Caki2 (cell line): ENCODE data around the gene BCL2L1. TPM values are rescaled to one million over a fixed set of nuclear protein-coding genes. Genes with fewer than 3 reads are reported as not detected.

Experiments
- DNase-seq: peaks from one replicate; pipeline ENCODE4 v3.0.0-alpha.2; 2015; ENCODE audit warnings: low read depth
- in situ Hi-C: cut with HindIII; loops from 2 replicates; pipeline ENCODE4 v1.10.0; 2016; ENCODE audit warnings: low sequenced_read_pairs, low pct_unique_long_range_greater_than_20kb, mixed read lengths
- total RNA-seq: library from RNA; depleted of rRNA; stranded (reverse); fragments of >200 nt; shearing (Covaris generic); gene quantifications from 2 replicates; pipeline ENCODE4 v1.2.3, GENCODE V29; 2014; ENCODE audit warnings: low replicate concordance

Gene BCL2L1
- total RNA-seq, 1 experiment from 2014 or later = 256 TPM

DNA sequence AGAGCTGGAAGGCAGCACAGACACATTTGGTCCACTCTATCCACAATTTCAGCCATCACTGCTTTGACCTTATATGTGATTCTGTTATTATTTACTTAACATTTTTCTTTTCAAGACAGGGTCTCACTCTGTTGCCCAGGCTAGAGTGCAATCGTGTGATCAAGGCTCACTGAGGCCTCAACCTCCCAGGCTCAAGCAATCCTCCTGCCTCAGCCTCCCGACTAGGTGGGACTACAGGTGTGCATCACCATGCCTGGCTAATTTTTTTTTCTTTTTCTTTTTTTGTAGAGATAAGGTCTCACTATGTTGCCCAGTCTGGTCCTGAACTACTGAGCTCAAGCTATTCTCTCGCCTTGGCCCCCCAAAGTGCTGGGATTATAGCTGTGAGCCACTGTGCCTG, 40.3 kb downstream of the BCL2L1 start:
- in situ Hi-C loops = no loop called here
- DNase-seq = no peak

DNA sequence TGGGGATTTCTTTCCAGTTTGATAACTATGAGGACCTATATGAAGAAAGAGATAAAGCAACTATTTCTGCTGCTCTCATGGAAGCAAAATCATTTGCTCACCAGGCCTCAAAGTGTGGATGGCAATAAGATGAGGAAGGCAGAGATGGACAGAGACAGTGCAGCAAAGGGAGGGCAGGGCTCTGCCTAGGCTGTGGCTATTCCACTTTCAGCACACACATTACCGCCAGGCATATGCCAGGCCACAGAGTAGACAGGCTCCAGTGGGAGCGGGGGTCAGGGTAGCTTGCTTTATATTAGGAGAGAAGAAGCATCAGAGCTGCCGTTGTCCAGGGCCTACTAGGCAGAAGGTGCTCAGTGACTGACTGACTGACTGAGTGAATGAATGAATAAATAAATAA, 40.9 kb downstream of the BCL2L1 start:
- in situ Hi-C loops = no loop called here
- no peak for DNase-seq

DNA sequence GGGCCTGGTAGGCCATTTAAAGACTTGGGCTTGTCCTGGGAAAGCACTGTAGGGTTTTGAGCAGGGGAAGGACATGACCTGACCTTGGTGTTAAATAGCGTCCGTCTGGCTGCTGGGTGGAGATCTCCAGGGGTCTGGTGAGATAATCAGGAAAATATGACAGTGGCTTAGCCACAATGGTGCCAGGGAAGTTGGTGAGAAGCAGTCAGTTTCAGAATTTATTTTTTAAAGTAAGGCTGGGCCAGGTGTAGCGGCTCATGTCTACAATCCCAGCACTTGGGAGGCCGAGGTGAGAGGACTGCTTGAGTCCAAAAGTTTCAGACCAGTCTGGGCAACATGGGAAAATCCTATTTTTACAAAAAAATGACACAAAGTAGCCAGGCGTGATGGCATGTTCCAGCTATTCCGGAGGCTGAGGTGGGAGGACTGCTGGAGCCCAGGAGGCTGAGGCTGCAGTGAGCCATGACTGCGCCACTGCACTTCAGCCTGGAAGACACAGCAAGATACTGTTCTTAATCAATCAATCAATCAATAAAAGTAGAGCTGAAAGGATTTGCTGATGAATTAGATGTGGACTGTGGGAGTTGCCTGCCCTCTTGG, 41.4 kb downstream of the BCL2L1 start:
- in situ Hi-C loops = no loop called here
- DNase-seq = no peak

DNA sequence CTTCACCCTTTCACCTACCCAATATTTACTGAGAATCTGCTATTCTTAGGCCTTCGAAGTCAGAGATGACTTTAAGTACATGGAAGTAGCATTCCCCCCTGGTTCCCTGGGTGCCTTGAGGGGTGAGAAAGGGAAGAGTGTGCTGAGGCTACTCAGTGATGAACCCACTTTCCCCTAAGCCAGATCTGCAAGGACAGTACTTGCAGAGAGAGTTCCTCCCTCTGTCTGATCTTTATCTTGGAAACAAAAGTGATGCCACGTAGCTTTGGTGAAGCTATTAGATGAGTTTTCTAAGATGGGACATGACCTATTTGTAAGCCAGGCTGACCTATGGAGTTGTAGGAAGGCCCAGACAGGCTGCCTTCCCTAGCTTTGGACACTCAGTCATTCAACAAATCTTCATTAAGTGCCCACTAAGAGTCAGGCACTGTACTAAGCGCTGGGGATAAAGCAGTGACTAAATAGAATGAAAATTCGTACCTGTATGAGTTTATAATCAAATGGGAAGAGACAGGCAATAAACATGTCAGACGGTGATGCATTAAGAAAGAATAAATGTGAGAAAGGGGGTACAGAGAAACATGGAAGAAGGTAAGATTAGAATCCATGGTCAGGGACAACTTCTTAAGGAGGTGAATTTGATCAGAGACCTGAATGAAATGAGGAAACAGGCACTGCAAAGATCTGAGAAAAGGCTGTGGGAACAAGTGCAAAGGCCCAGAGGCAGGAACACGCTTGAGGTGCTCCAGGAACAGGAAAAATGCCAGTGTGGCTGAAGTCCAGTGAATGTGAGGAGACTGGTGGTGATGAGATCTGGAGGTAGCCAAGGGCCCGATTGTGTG, 42.2 kb downstream of the BCL2L1 start:
- DNase-seq = no peak
- in situ Hi-C loops = no loop called here

DNA sequence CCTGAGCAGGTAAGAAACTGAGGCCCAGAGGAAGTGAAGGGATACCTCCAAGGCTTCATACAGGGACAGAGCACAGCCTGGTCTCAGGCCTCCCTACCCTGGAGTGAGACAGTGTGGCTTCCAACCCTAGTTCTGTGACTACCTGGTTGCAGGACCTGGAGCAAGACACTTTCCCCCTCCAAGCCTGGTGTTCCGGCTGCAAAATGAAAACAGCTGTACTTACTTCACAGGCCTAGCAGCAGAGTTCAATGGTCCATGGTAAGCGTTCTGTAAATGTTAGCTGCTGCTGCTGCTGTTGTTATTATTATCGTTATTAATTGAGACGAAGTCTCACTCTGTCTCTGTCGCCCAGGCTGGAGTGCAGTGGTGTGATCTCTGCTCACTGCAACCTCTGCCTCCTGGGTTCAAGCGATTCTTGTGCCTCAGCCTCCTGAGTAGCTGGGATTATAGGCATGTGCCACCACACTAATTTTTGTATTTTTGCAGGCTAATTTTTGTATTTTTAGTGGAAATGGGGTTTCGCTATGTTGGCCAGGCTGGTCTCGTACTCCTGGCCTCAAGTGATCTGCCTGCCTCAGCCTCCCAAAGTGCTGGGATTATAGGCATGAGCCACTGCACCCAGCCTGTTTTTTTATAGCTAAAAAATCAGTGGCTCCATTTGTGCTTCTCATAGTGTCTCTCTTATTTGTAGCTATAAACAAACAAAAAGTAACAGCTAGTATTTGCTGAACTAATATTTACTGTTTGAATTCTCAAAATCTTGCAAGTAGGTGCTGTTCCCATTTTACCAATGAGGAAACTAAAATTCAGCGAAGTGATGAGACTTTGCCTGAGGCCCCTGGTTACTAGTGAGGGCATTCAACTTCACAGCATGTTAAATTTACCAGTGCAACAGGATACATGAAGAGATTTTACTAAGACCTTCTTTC, 43.0 kb downstream of the BCL2L1 start:
- in situ Hi-C loops = no loop called here
- DNase-seq = no peak

DNA sequence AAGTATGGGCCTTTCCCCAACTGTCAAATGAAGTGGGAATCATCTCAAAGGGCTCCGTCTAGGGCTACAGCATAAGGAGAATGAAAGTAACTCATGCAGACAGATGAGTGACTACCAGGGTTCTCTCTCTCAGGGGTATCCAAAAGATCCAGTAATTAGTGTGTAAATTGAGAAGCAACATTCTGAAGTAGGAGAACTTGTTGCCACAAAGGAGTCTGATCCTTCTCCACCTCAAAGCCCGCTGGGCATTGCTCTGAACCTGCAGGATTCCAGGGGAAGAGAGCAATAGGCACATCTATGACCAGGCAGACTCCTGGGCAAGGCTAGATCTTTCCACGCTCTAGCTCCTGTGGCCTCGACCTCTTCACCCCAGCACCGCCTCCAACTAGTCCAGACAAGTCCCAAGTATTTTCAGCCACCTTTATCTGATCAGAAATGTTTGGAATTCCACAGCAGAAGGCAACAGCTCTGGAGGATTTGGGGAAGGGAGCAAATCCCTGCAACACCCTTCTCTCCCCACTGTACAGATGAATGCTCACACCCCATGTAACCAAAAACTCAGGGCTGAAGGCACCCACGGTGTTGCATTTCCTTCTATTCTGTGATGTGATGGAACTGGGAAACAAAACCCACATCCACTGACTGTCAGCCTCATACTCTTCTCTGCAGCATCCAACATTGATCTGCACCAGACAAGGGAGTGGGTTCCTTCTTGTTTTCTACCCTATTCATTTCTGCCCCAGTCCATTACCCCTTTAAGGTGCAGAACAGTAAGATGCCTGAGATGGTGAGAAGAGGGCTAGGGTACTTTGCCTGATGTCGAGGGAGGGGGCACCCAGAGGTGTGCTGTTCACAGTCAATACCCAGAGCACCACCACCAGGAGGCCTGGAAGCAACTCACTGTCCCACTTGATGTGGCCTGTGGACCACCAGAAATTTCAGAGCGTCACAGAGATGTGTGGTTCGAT, 44.0 kb downstream of the BCL2L1 start:
- in situ Hi-C loops = no loop called here
- peak; percentile 80 for DNase-seq

DNA sequence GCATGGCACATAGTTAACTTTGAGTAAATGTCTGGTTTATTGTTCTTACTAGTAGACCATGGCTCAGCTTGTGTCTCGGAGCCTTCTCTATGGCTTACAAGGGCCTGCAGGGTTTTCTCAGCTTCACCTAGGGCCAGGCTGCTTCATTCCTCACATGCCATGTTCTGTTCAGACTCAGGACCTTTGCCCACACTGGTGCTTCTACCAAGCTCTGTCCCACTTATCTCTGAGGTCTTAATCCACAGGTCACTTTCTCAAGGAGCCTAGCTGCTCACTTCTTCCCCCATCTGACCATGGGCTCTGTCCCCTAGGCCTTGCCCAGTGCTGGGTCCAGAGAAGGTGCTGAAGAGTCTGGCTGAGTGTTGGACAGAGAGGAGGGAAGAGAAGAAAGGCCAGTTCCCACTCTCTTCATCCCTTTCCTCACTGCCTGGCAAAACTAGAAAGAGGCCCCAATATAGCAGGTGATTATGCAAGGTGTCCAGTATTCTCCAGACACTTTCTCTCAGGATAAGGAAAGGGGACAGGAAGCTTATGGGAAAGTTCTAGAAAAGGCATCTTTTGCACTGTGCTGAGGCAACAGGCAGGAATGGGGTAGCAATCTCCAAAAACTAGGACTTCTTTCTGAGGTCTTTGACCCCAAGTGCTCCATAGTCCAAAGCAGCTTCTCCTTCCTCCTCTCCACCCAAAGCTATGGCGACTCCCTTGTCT, 45.0 kb downstream of the BCL2L1 start:
- no peak for DNase-seq
- in situ Hi-C loops = no loop called here

DNA sequence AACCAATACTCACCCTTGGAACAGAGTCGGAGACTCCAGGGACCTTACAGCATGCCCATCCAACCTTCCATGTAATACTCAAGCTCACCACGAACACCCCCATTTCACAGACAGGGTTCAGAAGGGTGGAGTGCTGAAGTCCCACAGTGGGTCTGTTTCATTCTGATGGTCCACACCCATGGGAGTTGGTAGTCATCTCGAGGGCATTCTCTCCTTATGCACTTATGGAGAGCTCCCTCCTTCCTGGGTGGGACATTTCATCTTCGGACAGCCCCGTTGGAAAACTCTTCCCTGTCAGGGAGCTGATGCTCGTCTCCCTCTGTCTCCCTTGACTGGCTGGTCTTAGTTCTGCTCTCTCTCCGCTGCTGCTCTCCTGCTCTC, 46.1 kb downstream of the BCL2L1 start:
- DNase-seq = no peak
- in situ Hi-C loops = no loop called here

DNA sequence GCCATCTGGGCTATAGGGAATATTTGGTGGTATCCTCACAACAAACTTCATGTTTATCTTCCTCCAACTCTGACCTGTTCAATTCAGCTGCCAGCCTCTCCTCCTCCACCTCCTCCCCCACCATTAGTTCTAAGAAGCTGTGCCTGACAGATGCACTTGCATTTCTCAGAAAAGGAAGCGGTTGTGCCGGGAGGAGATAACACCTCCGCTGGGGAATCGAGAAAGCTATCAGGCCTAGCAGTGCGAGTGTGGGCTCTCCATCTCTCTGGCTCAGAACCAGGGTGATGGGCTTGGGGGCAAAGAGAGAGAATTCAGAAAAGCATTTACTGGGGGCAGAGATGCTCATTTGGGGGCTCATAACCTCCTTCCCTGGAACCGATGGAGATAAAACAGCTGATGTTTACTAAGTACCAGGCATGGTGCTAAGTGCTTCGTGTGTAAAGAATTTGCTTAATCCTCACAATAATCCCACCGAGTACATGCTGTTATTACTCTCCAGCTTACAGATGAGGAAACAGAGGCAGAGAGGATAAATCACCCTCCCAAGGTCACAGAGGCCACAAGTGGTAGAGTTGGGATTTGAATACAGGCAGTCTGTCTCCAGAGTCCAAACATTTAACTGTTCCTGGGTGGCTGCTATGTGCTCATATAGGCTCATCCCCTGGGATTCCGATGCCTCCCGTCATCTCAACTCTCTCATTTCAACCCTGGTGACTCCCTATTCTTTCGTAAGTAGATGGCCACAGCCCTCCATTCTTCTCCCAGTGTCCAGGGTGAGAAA, 46.6 kb downstream of the BCL2L1 start:
- in situ Hi-C loops = no loop called here
- no peak for DNase-seq

DNA sequence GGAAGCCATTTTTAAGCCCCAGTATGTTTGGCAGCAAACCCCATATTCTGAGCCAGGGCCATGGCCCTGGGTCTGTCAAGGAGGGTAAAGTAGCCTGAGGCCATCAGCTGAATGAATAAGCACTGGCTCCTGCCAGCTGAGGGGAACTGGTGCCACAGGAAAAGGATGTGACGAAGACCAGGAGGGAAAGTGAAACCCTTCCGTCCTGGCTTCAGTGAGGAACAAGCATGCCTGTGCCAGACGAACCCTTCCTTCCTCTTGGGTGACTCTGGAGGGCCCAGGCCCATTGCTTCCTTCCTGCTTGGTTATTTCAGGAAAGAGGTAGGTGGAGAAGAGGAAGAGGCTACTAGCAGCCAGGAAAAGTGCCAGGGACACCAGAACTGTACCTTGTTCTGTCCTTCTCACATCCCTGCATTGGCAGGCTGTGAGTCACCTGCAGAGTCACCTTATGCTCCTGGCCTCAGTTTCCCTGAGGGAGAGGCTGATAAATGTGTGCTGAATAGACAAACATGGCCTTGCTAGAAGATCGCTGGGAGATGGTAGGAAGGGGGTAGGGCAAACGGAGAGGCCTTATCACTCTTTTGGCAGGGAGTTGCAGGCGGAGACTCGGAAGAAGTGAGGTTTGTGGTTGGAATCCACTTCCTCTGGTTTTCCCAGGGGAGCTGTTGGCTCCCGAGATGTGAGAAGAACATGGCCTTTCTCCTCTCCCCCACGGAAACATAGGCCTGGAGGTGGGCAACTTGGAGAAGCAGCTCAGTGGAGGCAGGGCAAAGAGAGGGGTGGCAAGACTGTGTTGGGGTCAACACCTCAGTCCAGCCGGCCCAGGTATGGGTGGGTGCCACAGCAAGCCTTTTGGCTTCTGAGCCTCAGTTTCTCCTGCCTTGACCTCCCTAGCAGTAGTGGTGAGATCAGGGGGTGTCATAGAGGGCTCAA, 47.5 kb downstream of the BCL2L1 start:
- no peak for DNase-seq
- in situ Hi-C loops = no loop called here

DNA sequence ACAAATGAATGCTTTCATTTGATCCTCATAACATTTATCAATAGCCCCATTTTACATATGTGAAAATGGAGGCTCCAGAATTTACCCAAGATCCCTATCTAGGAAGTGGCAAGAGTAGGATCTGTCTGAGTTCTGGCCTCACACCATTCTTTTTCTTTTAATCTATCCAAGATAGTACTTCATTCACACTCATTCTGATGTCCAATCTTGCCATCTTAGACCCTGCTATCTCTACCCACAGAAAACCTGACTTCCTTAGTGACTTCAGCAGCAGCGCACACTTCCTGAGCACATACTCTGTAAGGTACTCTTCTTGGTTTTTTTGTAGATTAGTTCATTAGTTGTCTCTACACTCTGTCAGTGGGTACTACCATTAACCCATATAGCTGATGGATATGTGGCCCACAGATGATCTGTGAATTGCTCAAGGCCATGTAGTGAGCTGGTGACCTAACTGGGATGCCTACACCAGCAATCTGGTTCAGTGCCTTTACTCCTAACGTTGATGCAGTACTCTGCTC, 48.7 kb downstream of the BCL2L1 start:
- in situ Hi-C loops = no loop called here
- no peak for DNase-seq

DNA sequence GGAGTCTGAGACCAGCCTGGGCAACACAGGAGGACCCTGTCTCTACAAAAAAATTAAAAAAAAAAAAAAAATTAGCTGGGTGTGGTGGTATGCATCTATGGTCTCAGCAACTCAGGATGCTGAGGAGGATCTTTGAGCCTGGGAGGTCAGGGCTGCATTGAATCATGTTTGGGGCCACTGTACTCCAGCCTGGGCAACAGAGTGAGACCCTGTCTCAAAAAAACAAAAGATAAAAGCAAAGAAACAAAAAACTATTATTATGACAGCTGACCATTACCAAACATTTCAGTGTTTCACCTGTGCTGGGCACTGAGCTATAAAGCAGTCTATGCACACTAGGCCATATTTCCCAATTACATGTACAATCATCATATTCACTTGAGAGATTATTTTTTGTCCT, 49.2 kb downstream of the BCL2L1 start:
- in situ Hi-C loops = no loop called here
- no peak for DNase-seq

DNA sequence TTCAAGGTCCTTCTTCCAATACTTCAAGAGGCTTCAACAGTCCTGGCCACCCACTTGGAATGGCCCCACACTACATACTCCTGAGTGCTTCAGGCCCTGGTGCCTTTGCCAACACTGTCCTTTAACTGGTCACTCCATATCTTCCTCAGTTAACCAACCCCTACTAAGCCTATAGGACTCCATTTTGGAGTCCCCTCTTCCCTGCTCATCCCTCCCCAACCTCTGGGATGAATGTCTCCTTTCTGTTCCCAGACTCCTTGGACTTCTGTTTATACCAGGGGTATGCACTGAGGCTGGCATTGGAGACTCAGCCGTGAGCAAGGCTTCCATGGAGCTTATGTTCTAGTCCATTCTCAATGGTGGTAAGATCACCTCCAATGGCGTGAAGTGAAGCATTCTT, 51.3 kb downstream of the BCL2L1 start:
- in situ Hi-C loops = no loop called here
- no peak for DNase-seq

DNA sequence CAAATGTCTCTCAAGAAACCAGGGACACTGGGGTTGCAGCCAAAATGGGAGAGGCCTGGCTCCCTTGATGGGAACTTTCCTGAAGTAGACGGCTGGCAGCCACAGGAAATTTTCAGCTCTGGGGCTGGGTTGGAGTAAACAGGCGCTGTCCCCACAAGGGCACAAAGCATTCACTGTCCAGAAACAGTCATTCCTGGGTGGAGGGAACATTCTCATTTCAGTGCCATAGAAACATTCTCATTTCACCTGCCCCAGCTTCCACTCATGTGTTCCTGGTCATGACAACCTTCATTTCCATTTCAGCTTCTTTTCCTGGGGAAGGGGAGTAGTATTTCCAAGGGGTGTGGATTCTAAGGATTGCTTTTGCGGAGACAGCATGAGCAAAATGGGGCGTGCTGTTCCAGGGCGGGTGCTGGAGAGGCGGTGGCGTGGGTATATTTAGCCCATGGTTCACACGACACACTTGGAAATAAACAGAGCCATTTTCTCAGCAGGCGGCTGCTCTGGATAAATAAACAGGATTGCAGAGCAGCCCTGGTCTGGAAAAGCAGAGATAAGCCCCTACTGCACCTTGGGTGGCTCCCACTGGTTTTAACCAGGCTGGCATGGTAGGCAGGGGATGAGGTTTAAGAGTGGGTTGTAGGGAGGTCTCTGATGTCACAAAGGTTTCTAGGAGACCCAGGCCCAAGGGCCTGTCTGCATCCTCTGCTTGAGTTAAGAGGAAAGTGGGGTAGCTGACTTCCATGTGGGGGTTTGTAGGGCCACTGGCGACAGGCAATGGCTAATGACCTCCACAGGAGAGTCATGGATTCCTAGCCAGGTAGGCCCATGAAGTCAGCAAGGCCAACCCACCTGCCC, 52.1 kb downstream of the BCL2L1 start:
- no peak for DNase-seq
- in situ Hi-C loops = no loop called here

DNA sequence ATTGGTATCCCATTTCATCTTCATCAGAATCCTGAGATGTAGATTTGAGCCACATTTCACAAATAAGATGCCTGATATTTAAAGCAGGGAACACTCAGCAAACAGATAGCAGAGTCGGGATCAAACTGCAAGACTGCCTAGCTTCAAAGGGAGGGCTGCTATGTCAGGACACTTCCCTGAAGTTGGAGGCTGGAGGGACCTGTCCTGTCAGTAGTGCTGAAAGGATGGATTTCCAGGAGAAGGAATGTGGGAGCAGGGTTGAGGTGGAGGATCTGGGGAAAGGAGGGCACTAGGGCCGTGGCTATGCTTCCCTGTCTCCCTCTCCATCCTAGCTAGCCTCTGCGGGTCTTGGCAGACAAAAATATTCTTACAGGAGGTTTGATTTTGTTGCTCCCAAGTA, 52.8 kb downstream of the BCL2L1 start:
- DNase-seq = no peak
- in situ Hi-C loops = no loop called here
